Breast epithelium (tissue), 3 donors: Measurements from ENCODE around the gene MYO1D.

ENCODE experiments used
- CTCF ChIP-seq, 3 donors: fragments of 450-650 bp; IDR thresholded peaks; one replicate each; pipeline ENCODE4 v1.5.1; 2016 to 2017; ENCODE audit warnings: antibody characterized with exemption in 3 of 3, mild to moderate bottlenecking in 3 of 3, moderate library complexity in 3 of 3
- POLR2AphosphoS5 ChIP-seq, 3 donors: sonication (generic); formaldehyde crosslinking; IDR thresholded peaks; one replicate each; pipeline ENCODE4 v1.6.1; 2017; ENCODE audit warnings: antibody characterized with exemption in 3 of 3

- TF ChIP-seq CTCF (IDR thresholded peaks at IDR 0.05): no peak
- no peak for TF ChIP-seq POLR2AphosphoS5 (IDR thresholded peaks at IDR 0.05)
Observed at GRCh38 chr17:32523017-32523680, 353.8 kb downstream of the MYO1D start.
